ENCODE results near the gene ERC1.
A peak's percentile ranks its signal among the peaks of the same experiment; 100 is the strongest.

Gene ERC1

GRCh38 chr12:1533205-1533601 lies 542.2 kb downstream of the ERC1 start:
- peak overlapping the region in 1 of 2 donors; percentile 51 for H3K4me3 ChIP-seq (ENCODE audit: low read length in 2 of 2)
- peaks cover 2 to 4% of the 10 kb centered on the region in 2 donors for H3K4me1 ChIP-seq (ENCODE audit: control insufficient read depth in 2 of 2, insufficient read depth in 2 of 2, low read length in 2 of 2)
- H3K9me3 ChIP-seq (ENCODE audit: control insufficient read depth in 2 of 2, low read length in 2 of 2) = no peaks in the 10 kb centered on the region
- no peak overlapping the region for H3K9ac ChIP-seq (ENCODE audit: low read depth in 1 of 2, low read length in 2 of 2)
- peaks cover 28 to 36% of the 10 kb centered on the region in 2 donors for H3K27me3 ChIP-seq (ENCODE audit: control insufficient read depth in 2 of 2, insufficient read depth in 2 of 2, low read length in 2 of 2)
- H3K36me3 ChIP-seq (ENCODE audit: control insufficient read depth in 2 of 2, insufficient read depth in 2 of 2, low read length in 2 of 2) = no peaks in the 10 kb centered on the region
- H3K27ac ChIP-seq (ENCODE audit: low read depth in 2 of 2, low read length in 2 of 2) = peak overlapping the region in 1 of 2 donors; percentile 57

DNA sequence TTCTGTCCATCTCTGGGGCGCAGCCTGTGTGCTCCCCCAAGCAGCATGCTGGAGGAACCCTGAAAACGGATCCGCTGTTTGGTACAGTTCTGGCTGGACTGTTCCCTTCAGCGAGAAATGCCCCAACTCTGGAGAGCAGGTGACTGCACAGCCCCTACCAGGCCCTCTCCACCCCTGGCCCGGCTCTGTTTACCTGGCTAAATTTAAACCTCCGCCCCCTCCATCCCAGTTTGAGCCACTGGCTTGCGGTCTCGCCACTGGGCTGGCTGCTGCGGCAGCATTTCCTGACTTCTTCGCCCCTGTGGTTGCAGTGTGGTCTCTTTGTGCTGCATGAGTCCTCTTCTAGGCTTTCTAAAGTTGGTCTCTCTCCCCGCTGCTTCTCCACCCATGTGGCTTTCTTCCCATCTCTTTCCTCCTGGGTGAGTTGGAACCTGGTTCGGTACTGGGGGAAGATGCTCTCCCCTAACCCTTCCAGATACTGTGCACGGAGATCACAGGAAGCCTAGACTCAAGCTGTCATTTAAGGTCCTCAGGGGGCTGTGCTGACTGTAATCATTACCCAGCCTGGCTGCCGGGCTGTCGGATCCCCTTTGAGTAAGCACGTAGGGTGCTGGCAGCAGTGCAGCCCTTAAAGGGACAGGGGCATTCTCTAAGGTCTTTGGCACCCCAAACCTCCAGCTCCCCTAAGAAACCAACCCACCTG lies 542.7 kb downstream of the ERC1 start:
- no peaks in the 10 kb centered on the region for H3K9me3 ChIP-seq (ENCODE audit: control insufficient read depth in 2 of 2, low read length in 2 of 2)
- H3K9ac ChIP-seq (ENCODE audit: low read depth in 1 of 2, low read length in 2 of 2) = no peak overlapping the region
- H3K4me1 ChIP-seq (ENCODE audit: control insufficient read depth in 2 of 2, insufficient read depth in 2 of 2, low read length in 2 of 2) = peaks cover 2 to 4% of the 10 kb centered on the region in 2 donors
- H3K36me3 ChIP-seq (ENCODE audit: control insufficient read depth in 2 of 2, insufficient read depth in 2 of 2, low read length in 2 of 2) = no peaks in the 10 kb centered on the region
- peaks cover 29 to 36% of the 10 kb centered on the region in 2 donors for H3K27me3 ChIP-seq (ENCODE audit: control insufficient read depth in 2 of 2, insufficient read depth in 2 of 2, low read length in 2 of 2)
- peak overlapping the region in 1 of 2 donors; percentile 57 for H3K27ac ChIP-seq (ENCODE audit: low read depth in 2 of 2, low read length in 2 of 2)
- H3K4me3 ChIP-seq (ENCODE audit: low read length in 2 of 2) = peak overlapping the region in 1 of 2 donors; percentile 51

DNA sequence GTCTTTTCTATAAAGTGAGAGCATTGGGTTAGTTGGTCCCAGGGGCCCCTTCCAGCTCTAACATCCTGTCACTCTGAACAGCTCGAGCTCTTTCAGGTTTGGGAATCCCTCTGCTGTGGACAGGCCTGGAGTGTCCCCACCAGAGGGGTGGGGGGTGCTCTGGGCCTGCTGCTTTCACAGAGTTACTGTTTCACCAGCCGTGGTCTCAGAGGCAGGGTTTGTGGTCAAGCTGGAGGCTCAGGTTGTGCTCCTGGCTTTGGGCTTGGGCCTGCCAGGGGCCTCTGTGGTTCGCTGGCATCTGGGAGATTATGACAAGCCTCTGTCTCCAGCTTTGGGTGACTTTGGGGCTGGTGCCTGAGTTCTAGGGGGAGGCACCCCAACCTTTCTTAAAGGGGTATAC lies 543.7 kb downstream of the ERC1 start:
- Histone ChIP-seq H3K27me3 (ENCODE audit: control insufficient read depth in 2 of 2, insufficient read depth in 2 of 2, low read length in 2 of 2) (peaks cover 23 to 30% of the 10 kb centered on the region in 2 donors), H3K9ac (ENCODE audit: low read depth in 1 of 2, low read length in 2 of 2) (no peak overlapping the region), H3K4me3 (ENCODE audit: low read length in 2 of 2) (no peak overlapping the region), H3K27ac (ENCODE audit: low read depth in 2 of 2, low read length in 2 of 2) (no peak overlapping the region), H3K4me1 (ENCODE audit: control insufficient read depth in 2 of 2, insufficient read depth in 2 of 2, low read length in 2 of 2) (peaks cover 2 to 4% of the 10 kb centered on the region in 2 donors), H3K9me3 (ENCODE audit: control insufficient read depth in 2 of 2, low read length in 2 of 2) (no peaks in the 10 kb centered on the region), H3K36me3 (ENCODE audit: control insufficient read depth in 2 of 2, insufficient read depth in 2 of 2, low read length in 2 of 2) (no peaks in the 10 kb centered on the region)

- Histone ChIP-seq H3K9me3 (ENCODE audit: control insufficient read depth in 2 of 2, low read length in 2 of 2) (no peaks in the 10 kb centered on the region), H3K4me1 (ENCODE audit: control insufficient read depth in 2 of 2, insufficient read depth in 2 of 2, low read length in 2 of 2) (peaks cover 2 to 4% of the 10 kb centered on the region in 2 donors), H3K4me3 (ENCODE audit: low read length in 2 of 2) (no peak overlapping the region), H3K27ac (ENCODE audit: low read depth in 2 of 2, low read length in 2 of 2) (no peak overlapping the region), H3K36me3 (ENCODE audit: control insufficient read depth in 2 of 2, insufficient read depth in 2 of 2, low read length in 2 of 2) (no peaks in the 10 kb centered on the region), H3K9ac (ENCODE audit: low read depth in 1 of 2, low read length in 2 of 2) (no peak overlapping the region), H3K27me3 (ENCODE audit: control insufficient read depth in 2 of 2, insufficient read depth in 2 of 2, low read length in 2 of 2) (peaks cover 16 to 22% of the 10 kb centered on the region in 2 donors)
These were observed 545.8 kb downstream of the ERC1 start for GRCh38 chr12:1536817-1537216.

- H3K27me3 ChIP-seq (ENCODE audit: control insufficient read depth in 2 of 2, insufficient read depth in 2 of 2, low read length in 2 of 2) = peaks cover 6 to 8% of the 10 kb centered on the region in 2 donors
- no peak overlapping the region for H3K4me3 ChIP-seq (ENCODE audit: low read length in 2 of 2)
- no peaks in the 10 kb centered on the region for H3K36me3 ChIP-seq (ENCODE audit: control insufficient read depth in 2 of 2, insufficient read depth in 2 of 2, low read length in 2 of 2)
- H3K27ac ChIP-seq (ENCODE audit: low read depth in 2 of 2, low read length in 2 of 2) = no peak overlapping the region
- no peak overlapping the region for H3K9ac ChIP-seq (ENCODE audit: low read depth in 1 of 2, low read length in 2 of 2)
- no peaks in the 10 kb centered on the region for H3K9me3 ChIP-seq (ENCODE audit: control insufficient read depth in 2 of 2, low read length in 2 of 2)
- H3K4me1 ChIP-seq (ENCODE audit: control insufficient read depth in 2 of 2, insufficient read depth in 2 of 2, low read length in 2 of 2) = peaks cover 0 to under 1% of the 10 kb centered on the region in 2 donors
These were observed 548.1 kb downstream of the ERC1 start for GRCh38 chr12:1539135-1539534.

- no peak overlapping the region for H3K27ac ChIP-seq (ENCODE audit: low read depth in 2 of 2, low read length in 2 of 2)
- no peak overlapping the region for H3K9ac ChIP-seq (ENCODE audit: low read depth in 1 of 2, low read length in 2 of 2)
- no peak overlapping the region for H3K4me3 ChIP-seq (ENCODE audit: low read length in 2 of 2)
- H3K9me3 ChIP-seq (ENCODE audit: control insufficient read depth in 2 of 2, low read length in 2 of 2) = no peaks in the 10 kb centered on the region
- H3K36me3 ChIP-seq (ENCODE audit: control insufficient read depth in 2 of 2, insufficient read depth in 2 of 2, low read length in 2 of 2) = no peaks in the 10 kb centered on the region
- H3K27me3 ChIP-seq (ENCODE audit: control insufficient read depth in 2 of 2, insufficient read depth in 2 of 2, low read length in 2 of 2) = peaks cover 3 to 8% of the 10 kb centered on the region in 2 donors
- no peaks in the 10 kb centered on the region for H3K4me1 ChIP-seq (ENCODE audit: control insufficient read depth in 2 of 2, insufficient read depth in 2 of 2, low read length in 2 of 2)
These were observed 549.7 kb downstream of the ERC1 start for GRCh38 chr12:1540690-1541089.

GRCh38 chr12:1542599-1542998 lies 551.6 kb downstream of the ERC1 start:
- no peak overlapping the region for H3K4me3 ChIP-seq (ENCODE audit: low read length in 2 of 2)
- no peaks in the 10 kb centered on the region for H3K4me1 ChIP-seq (ENCODE audit: control insufficient read depth in 2 of 2, insufficient read depth in 2 of 2, low read length in 2 of 2)
- peaks cover 0 to 4% of the 10 kb centered on the region in 2 donors for H3K27me3 ChIP-seq (ENCODE audit: control insufficient read depth in 2 of 2, insufficient read depth in 2 of 2, low read length in 2 of 2)
- no peaks in the 10 kb centered on the region for H3K9me3 ChIP-seq (ENCODE audit: control insufficient read depth in 2 of 2, low read length in 2 of 2)
- no peaks in the 10 kb centered on the region for H3K36me3 ChIP-seq (ENCODE audit: control insufficient read depth in 2 of 2, insufficient read depth in 2 of 2, low read length in 2 of 2)
- H3K27ac ChIP-seq (ENCODE audit: low read depth in 2 of 2, low read length in 2 of 2) = no peak overlapping the region
- H3K9ac ChIP-seq (ENCODE audit: low read depth in 1 of 2, low read length in 2 of 2) = no peak overlapping the region

GRCh38 chr12:1544996-1545700 lies 554.1 kb downstream of the ERC1 start:
- Histone ChIP-seq H3K9ac (ENCODE audit: low read depth in 1 of 2, low read length in 2 of 2) (no peak overlapping the region), H3K36me3 (ENCODE audit: control insufficient read depth in 2 of 2, insufficient read depth in 2 of 2, low read length in 2 of 2) (no peaks in the 10 kb centered on the region), H3K9me3 (ENCODE audit: control insufficient read depth in 2 of 2, low read length in 2 of 2) (no peaks in the 10 kb centered on the region), H3K27me3 (ENCODE audit: control insufficient read depth in 2 of 2, insufficient read depth in 2 of 2, low read length in 2 of 2) (no peaks in the 10 kb centered on the region), H3K27ac (ENCODE audit: low read depth in 2 of 2, low read length in 2 of 2) (no peak overlapping the region), H3K4me3 (ENCODE audit: low read length in 2 of 2) (no peak overlapping the region), H3K4me1 (ENCODE audit: control insufficient read depth in 2 of 2, insufficient read depth in 2 of 2, low read length in 2 of 2) (no peaks in the 10 kb centered on the region)
